SK-N-SH treated with all-trans-retinoic acid at 6 μM for 48 hours (cell line): ENCODE measurements around the gene EVX1.

Experiments
- ATAC-seq: fragments of 200-7000 bp; cut with Tn5 transposase; 3 replicates; pipeline ENCODE4 v1.9.1; 2020; ENCODE audit warnings: mild to moderate bottlenecking, moderate library complexity
- ARNTL ChIP-seq: fragments of 450-650 bp; formaldehyde crosslinking; IDR thresholded peaks from 2 replicates; pipeline ENCODE4 v1.5.0; 2020; ENCODE audit warnings: low read depth, mild to moderate bottlenecking, moderate library complexity, borderline replicate concordance
- BACH2 ChIP-seq: fragments of 250-450 bp; sonication (Bioruptor Pico); IDR thresholded peaks from 2 replicates; pipeline ENCODE4 v1.9.0; 2021; ENCODE audit warnings: mild to moderate bottlenecking, borderline replicate concordance
- CREB5 ChIP-seq: fragments of 250-450 bp; sonication (Bioruptor Pico); IDR thresholded peaks from 2 replicates; pipeline ENCODE4 v1.5.1; 2020; ENCODE audit warnings: low read depth, mild to moderate bottlenecking, moderate library complexity
- CSDC2 ChIP-seq: fragments of 250-450 bp; sonication (Bioruptor Pico); IDR thresholded peaks from 2 replicates; pipeline ENCODE4 v1.5.0; 2020; ENCODE audit warnings: mild to moderate bottlenecking, moderate library complexity
- CSRNP3 ChIP-seq: fragments of 250-450 bp; sonication (Bioruptor Pico); IDR thresholded peaks from 2 replicates; pipeline ENCODE4 v1.5.1; 2021; ENCODE audit warnings: mild to moderate bottlenecking, moderate library complexity
- ESRRG ChIP-seq: fragments of 250-450 bp; sonication (Bioruptor Pico); IDR thresholded peaks from 2 replicates; pipeline ENCODE4 v1.6.1; 2021; ENCODE audit warnings: mild to moderate bottlenecking
- GLIS3 ChIP-seq: fragments of 250-450 bp; sonication (Bioruptor Pico); IDR thresholded peaks from 2 replicates; pipeline ENCODE4 v1.5.0; 2020; ENCODE audit warnings: mild to moderate bottlenecking, moderate library complexity
- OSR1 ChIP-seq: fragments of 250-450 bp; sonication (Bioruptor Pico); IDR thresholded peaks from 2 replicates; pipeline ENCODE4 v1.8.0; 2022; ENCODE audit warnings: moderate library complexity, mild to moderate bottlenecking, inconsistent platforms
- PPARA ChIP-seq: fragments of 250-450 bp; sonication (Bioruptor Pico); IDR thresholded peaks from 2 replicates; pipeline ENCODE4 v1.5.0; 2020; ENCODE audit warnings: mild to moderate bottlenecking, borderline replicate concordance
- RARB ChIP-seq: fragments of 250-450 bp; sonication (Bioruptor Pico); IDR thresholded peaks from 2 replicates; pipeline ENCODE4 v1.8.0; 2021; ENCODE audit warnings: mild to moderate bottlenecking, moderate library complexity
- TCF4 ChIP-seq: fragments of 250-450 bp; sonication (Bioruptor Pico); IDR thresholded peaks from 2 replicates; pipeline ENCODE4 v1.8.0; 2021; ENCODE audit warnings: mild to moderate bottlenecking, moderate library complexity, borderline replicate concordance
- TOX ChIP-seq: fragments of 250-450 bp; sonication (Bioruptor Pico); IDR thresholded peaks from 2 replicates; pipeline ENCODE4 v1.8.0; 2021; ENCODE audit warnings: mild to moderate bottlenecking, moderate library complexity, borderline replicate concordance
- TSHZ2 ChIP-seq: fragments of 250-450 bp; sonication (Bioruptor Pico); IDR thresholded peaks from 2 replicates; pipeline ENCODE4 v1.5.0; 2020; ENCODE audit warnings: mild to moderate bottlenecking, moderate library complexity
- ZC3H10 ChIP-seq: fragments of 250-450 bp; sonication (Bioruptor Pico); IDR thresholded peaks from 2 replicates; pipeline ENCODE4 v1.5.1; 2021; ENCODE audit warnings: mild to moderate bottlenecking, moderate library complexity
- ZFP3 ChIP-seq: fragments of 250-450 bp; sonication (Bioruptor Pico); IDR thresholded peaks from 2 replicates; pipeline ENCODE4 v1.5.0; 2020; ENCODE audit warnings: mild to moderate bottlenecking, moderate library complexity
- ZNF565 ChIP-seq: fragments of 450-650 bp; formaldehyde crosslinking; conservative IDR thresholded peaks from 2 replicates; pipeline ENCODE4 v1.5.0; 2020; ENCODE audit warnings: low read depth, mild to moderate bottlenecking, moderate library complexity
- ZNF70 ChIP-seq: fragments of 450-650 bp; formaldehyde crosslinking; IDR thresholded peaks from 2 replicates; pipeline ENCODE4 v1.5.0; 2020; ENCODE audit warnings: mild to moderate bottlenecking, moderate library complexity
- ZNF8 ChIP-seq: fragments of 450-650 bp; formaldehyde crosslinking; IDR thresholded peaks from 2 replicates; pipeline ENCODE4 v1.5.0; 2020; ENCODE audit warnings: mild to moderate bottlenecking, moderate library complexity

EVX1 gene

GRCh38 chr7:27241189-27242056, 1.2 kb upstream of the EVX1 start:
- TF ChIP-seq ZC3H10 (CRISPR knock-in tag) (no peak), ZNF8 (CRISPR knock-in tag) (no peak), CSRNP3 (CRISPR knock-in tag) (no peak), CSDC2 (CRISPR knock-in tag) (no peak), BACH2 (CRISPR knock-in tag) (no peak), RARB (CRISPR knock-in tag) (no peak), TSHZ2 (CRISPR knock-in tag) (no peak), PPARA (CRISPR knock-in tag) (no peak), ZNF70 (no peak)
- ATAC-seq: no peak

GRCh38 chr7:27242154-27242553, 448 bp upstream of the EVX1 start:
- TF ChIP-seq BACH2 (CRISPR knock-in tag) (no peak), CSDC2 (CRISPR knock-in tag) (no peak)
- ATAC-seq: no peak

GRCh38 chr7:27243340-27244163, 950 bp downstream of the EVX1 start:
- ATAC-seq: no peak
- no peak for TF ChIP-seq ESRRG
- no peak for TF ChIP-seq GLIS3 (CRISPR knock-in tag)
- TF ChIP-seq CREB5 (CRISPR knock-in tag): no peak

GRCh38 chr7:27244488-27245123, 2.0 kb downstream of the EVX1 start:
- ATAC-seq: no peak
- TF ChIP-seq ZNF8 (CRISPR knock-in tag) (no peak), ZFP3 (CRISPR knock-in tag) (no peak), BACH2 (CRISPR knock-in tag) (no peak), OSR1 (no peak), CSDC2 (CRISPR knock-in tag) (no peak), TOX (no peak), TCF4 (CRISPR knock-in tag) (no peak), RARB (CRISPR knock-in tag) (no peak), ARNTL (CRISPR knock-in tag) (no peak)

- no peak for ATAC-seq
These were observed 2.7 kb downstream of the EVX1 start for GRCh38 chr7:27245124-27245797.

More at GRCh38 chr7:27245124-27245797, 2.7 kb downstream of the EVX1 start:
- TF ChIP-seq ESRRG (no peak), TCF4 (CRISPR knock-in tag) (no peak), ARNTL (CRISPR knock-in tag) (no peak), GLIS3 (CRISPR knock-in tag) (no peak), CSRNP3 (CRISPR knock-in tag) (no peak), TOX (no peak), ZNF565 (no peak), CREB5 (CRISPR knock-in tag) (no peak), ZC3H10 (CRISPR knock-in tag) (no peak), RARB (CRISPR knock-in tag) (no peak)
